Body of pancreas (tissue), 4 donors: ENCODE measurements around the gene PPFIBP2. TPM values are rescaled to one million over a fixed set of nuclear protein-coding genes. Genes with fewer than 3 reads are reported as not detected.

Source experiments
- ATAC-seq: fragments of 150-250 bp; one replicate; pipeline ENCODE4 v1.9.1; 2016
- DNase-seq, 4 donors: peaks; one replicate each; pipeline ENCODE4 v3.0.0-alpha.2; 2019
- H3K27ac ChIP-seq, 4 donors: fragments of 200-600 bp; sonication (generic); 1 replicate in 3 of 4; 2 replicates in 1 of 4; pipeline versions ENCODE4 v1.5.1 to v1.6.1; 2016 to 2019; ENCODE audit warnings: mild to moderate bottlenecking in 1 of 4, mixed read lengths in 1 of 4, moderate library complexity in 1 of 4
- H3K27me3 ChIP-seq, 2 donors: fragments of 200-600 bp; sonication (generic); one replicate each; pipeline ENCODE4 v1.6.0; 2016; ENCODE audit warnings: mild to moderate bottlenecking in 1 of 2
- H3K36me3 ChIP-seq, 2 donors: fragments of 200-600 bp; sonication (generic); replicated peaks in 1 of 2; 2 replicates each; pipeline ENCODE4 v1.5.1; 2016; ENCODE audit warnings: low read depth in 2 of 2; ENCODE audit not compliant: insufficient read depth in 1 of 2
- H3K4me1 ChIP-seq: fragments of 200-600 bp; sonication (generic); one replicate; pipeline ENCODE4 v1.6.0; 2016
- H3K4me3 ChIP-seq, 2 donors: fragments of 200-600 bp; sonication (generic); 1 replicate in 1 of 2; 2 replicates in 1 of 2; pipeline ENCODE4 v1.5.1; 2016 to 2019
- H3K9me3 ChIP-seq, 3 donors: fragments of 200-600 bp; sonication (generic); 1 replicate in 2 of 3; 2 replicates in 1 of 3; pipeline ENCODE4 v1.5.1; 2016
- CTCF ChIP-seq, 7 experiments: fragments of 450-650 bp in 4 of 7; fragments of 200-600 bp in 3 of 7; sonication (generic) in 3 of 7; IDR thresholded peaks; one replicate each; pipeline ENCODE4 v1.5.1; 2016 to 2019; ENCODE audit warnings: antibody characterized with exemption in 7 of 7
- POLR2A ChIP-seq, 3 donors: fragments of 450-650 bp; IDR thresholded peaks; one replicate each; pipeline ENCODE4 v1.6.1; 2016; ENCODE audit warnings: antibody characterized with exemption in 3 of 3, mild to moderate bottlenecking in 2 of 3
- WGBS, 2 donors: methylation state at CpG; one replicate each; pipeline ENCODE4 v1.1.5; 2017; 5-methylcytosine and 5-hydroxymethylcytosine counted together
- intact Hi-C: fragments of 100-400 bp; cut with DNase I; formaldehyde crosslinking; loops from one replicate; pipeline ENCODE4 v1.15.1; 2023
- total RNA-seq, 2 donors: library from RNA; depleted of rRNA; stranded (reverse); fragments of >200 nt; gene quantifications; one replicate each; pipeline ENCODE4 v1.1.0, GENCODE V29; 2016

PPFIBP2 gene
- total RNA-seq, 2 donors from 2014 or later: 34.9 to 35.3 TPM

- no peak for ATAC-seq
- no peaks in the 10 kb centered on the region for H3K27me3 ChIP-seq
- no peak overlapping the region for H3K4me3 ChIP-seq
- no peak overlapping the region for H3K27ac ChIP-seq
- TF ChIP-seq CTCF (IDR thresholded peaks at IDR 0.05) (no peak), POLR2A (IDR thresholded peaks at IDR 0.05) (no peak)
- peak in 2 of 4 donors; percentile 61 to 76 for DNase-seq
- WGBS, 2 donors: 72 to 78% methylated on average over 5 to 7 of the region's 7 CpGs
- intact Hi-C loops: loop anchor here (5.0 kb wide), 1 partner anchor 99 kb away; no protein-coding TSS in a partner anchor
- H3K9me3 ChIP-seq: no peaks in the 10 kb centered on the region
- H3K36me3 ChIP-seq: no peaks in the 10 kb centered on the region
- H3K4me1 ChIP-seq: peaks cover 9% of the 10 kb centered on the region
Observed at GRCh38 chr11:7666292-7666866, 152.6 kb downstream of the PPFIBP2 start.

- Histone ChIP-seq H3K4me1 (peaks cover 13% of the 10 kb centered on the region), H3K27me3 (no peaks in the 10 kb centered on the region), H3K4me3 (no peak overlapping the region), H3K9me3 (no peaks in the 10 kb centered on the region), H3K36me3 (no peaks in the 10 kb centered on the region), H3K27ac (no peak overlapping the region)
- intact Hi-C loops: loop anchor here (5.0 kb wide), 1 partner anchor 100 kb away; no protein-coding TSS in a partner anchor
- WGBS, 2 donors: 85 to 96% methylated on average over 2 of the region's 2 CpGs
- ATAC-seq (no peak), DNase-seq (no peak)
- TF ChIP-seq CTCF (IDR thresholded peaks at IDR 0.05) (no peak), POLR2A (IDR thresholded peaks at IDR 0.05) (no peak)
Observed at GRCh38 chr11:7667460-7667859, 153.7 kb downstream of the PPFIBP2 start.

- no peak overlapping the region for H3K4me3 ChIP-seq
- WGBS, 2 donors: 77 to 79% methylated on average over 7 of the region's 7 CpGs
- H3K27me3 ChIP-seq: no peaks in the 10 kb centered on the region
- DNase-seq (no peak), ATAC-seq (no peak)
- intact Hi-C loops: loop anchor here (5.0 kb wide), 1 partner anchor 101 kb away; no protein-coding TSS in a partner anchor
- TF ChIP-seq POLR2A (IDR thresholded peaks at IDR 0.05) (no peak), CTCF (IDR thresholded peaks at IDR 0.05) (no peak)
- H3K9me3 ChIP-seq: no peaks in the 10 kb centered on the region
- H3K4me1 ChIP-seq: peaks cover 23% of the 10 kb centered on the region
- no peaks in the 10 kb centered on the region for H3K36me3 ChIP-seq
- no peak overlapping the region for H3K27ac ChIP-seq
Observed at GRCh38 chr11:7668464-7668863, 154.7 kb downstream of the PPFIBP2 start.

- intact Hi-C loops: loop anchor here (5.0 kb wide), 1 partner anchor 102 kb away; no protein-coding TSS in a partner anchor
Observed at GRCh38 chr11:7668911-7669310, 155.1 kb downstream of the PPFIBP2 start.

More at GRCh38 chr11:7668911-7669310, 155.1 kb downstream of the PPFIBP2 start:
- Histone ChIP-seq H3K4me1 (peaks cover 23% of the 10 kb centered on the region), H3K36me3 (no peaks in the 10 kb centered on the region), H3K27ac (no peak overlapping the region), H3K27me3 (no peaks in the 10 kb centered on the region), H3K4me3 (no peak overlapping the region), H3K9me3 (no peaks in the 10 kb centered on the region)
- TF ChIP-seq POLR2A (IDR thresholded peaks at IDR 0.05) (no peak), CTCF (IDR thresholded peaks at IDR 0.05) (no peak)
- ATAC-seq (no peak), DNase-seq (no peak)
- WGBS, 2 donors: 75 to 76% methylated on average over 5 of the region's 5 CpGs
